Epithelial cell of proximal tubule (primary cell): ENCODE results near the gene KCNJ11. TPM values are rescaled to one million over a fixed set of nuclear protein-coding genes. Genes with fewer than 3 reads are reported as not detected.

Experiments
- DNase-seq: peaks from one replicate; pipeline ENCODE4 v3.0.0-alpha.2; 2011; ENCODE audit warnings: low read depth
- H3K4me3 ChIP-seq: 2 replicates; pipeline ENCODE4 v1.5.1; 2011; ENCODE audit warnings: low read depth, mild to moderate bottlenecking, low read length
- CTCF ChIP-seq: conservative IDR thresholded peaks from 2 replicates; pipeline ENCODE4 v1.5.1; 2012; ENCODE audit warnings: low read depth, mild to moderate bottlenecking, low read length
- total RNA-seq: library from RNA; depleted of rRNA; stranded (reverse); fragments of >200 nt; gene quantifications from 2 replicates; pipeline ENCODE4 v1.2.3, GENCODE V29; 2015

KCNJ11 gene
- total RNA-seq, 1 donor from 2014 or later = 0.63 TPM

GRCh38 chr11:17379383-17380180, 8.9 kb downstream of the KCNJ11 start:
- no peak for TF ChIP-seq CTCF
- H3K4me3 ChIP-seq = no peak overlapping the region
- no peak for DNase-seq

GRCh38 chr11:17378655-17379054, 9.8 kb downstream of the KCNJ11 start:
- no peak for TF ChIP-seq CTCF
- no peak for DNase-seq

GRCh38 chr11:17376493-17376892, 12.0 kb downstream of the KCNJ11 start:
- TF ChIP-seq CTCF = no peak
- no peak for DNase-seq
- H3K4me3 ChIP-seq = no peak overlapping the region

More at GRCh38 chr11:17378655-17379054, 9.8 kb downstream of the KCNJ11 start:
- no peak overlapping the region for H3K4me3 ChIP-seq

- no peak for TF ChIP-seq CTCF
- no peak for DNase-seq
- no peak overlapping the region for H3K4me3 ChIP-seq
Observed at GRCh38 chr11:17375547-17375946, 12.9 kb downstream of the KCNJ11 start.

- TF ChIP-seq CTCF = no peak
- H3K4me3 ChIP-seq = no peak overlapping the region
- no peak for DNase-seq
Observed at GRCh38 chr11:17371614-17372013, 16.8 kb downstream of the KCNJ11 start.

GRCh38 chr11:17369684-17370243, 18.7 kb downstream of the KCNJ11 start:
- no peak for DNase-seq
- TF ChIP-seq CTCF = no peak
- H3K4me3 ChIP-seq = no peak overlapping the region

GRCh38 chr11:17369094-17369493, 19.4 kb downstream of the KCNJ11 start:
- H3K4me3 ChIP-seq = no peak overlapping the region
- TF ChIP-seq CTCF = no peak
- DNase-seq = no peak
